Glutamatergic neuron (in vitro differentiated cells): ENCODE results near the gene KIF21A. TPM values are rescaled to one million over a fixed set of nuclear protein-coding genes. Genes with fewer than 3 reads are reported as not detected.

Source experiments
- DNase-seq: peaks from one replicate; pipeline ENCODE4 v3.0.0; 2022
- H3K27ac Mint-ChIP-seq: one replicate; pipeline ENCODE4 v1.8.0; 2020; ENCODE audit warnings: mild to moderate bottlenecking, mixed read lengths, inconsistent platforms; ENCODE audit not compliant: unreplicated experiment
- H3K27me3 Mint-ChIP-seq: one replicate; pipeline ENCODE4 v1.8.0; 2020; ENCODE audit warnings: mild to moderate bottlenecking, moderate library complexity, mixed read lengths, inconsistent platforms; ENCODE audit not compliant: unreplicated experiment
- H3K36me3 Mint-ChIP-seq: one replicate; pipeline ENCODE4 v1.8.0; 2020; ENCODE audit warnings: mild to moderate bottlenecking, mixed read lengths, inconsistent platforms; ENCODE audit not compliant: unreplicated experiment
- H3K4me1 Mint-ChIP-seq: one replicate; pipeline ENCODE4 v1.8.0; 2020; ENCODE audit warnings: mild to moderate bottlenecking, low read depth, mixed read lengths, inconsistent platforms; ENCODE audit not compliant: unreplicated experiment
- H3K4me3 Mint-ChIP-seq: one replicate; pipeline ENCODE4 v1.8.0; 2020; ENCODE audit warnings: mild to moderate bottlenecking, mixed read lengths, inconsistent platforms; ENCODE audit not compliant: unreplicated experiment
- H3K9me3 Mint-ChIP-seq: one replicate; pipeline ENCODE4 v1.8.0; 2020; ENCODE audit warnings: mild to moderate bottlenecking, moderate library complexity, mixed read lengths, inconsistent platforms; ENCODE audit not compliant: unreplicated experiment
- total RNA-seq: library from RNA; stranded (reverse); fragmentation: NEBNext Ultra II Directional; extraction: Animal tissue kit (Norgen Biotek cat#: 25700); gene quantifications from one replicate; pipeline ENCODE4 v1.2.1, GENCODE V29; 2021; ENCODE audit not compliant: unreplicated experiment
- TF ChIP-seq, protein P1 (sequence below): fragments of 200-600 bp; sonication (generic); IDR thresholded peaks from one replicate; pipeline ENCODE4 v1.5.0; 2021; ENCODE audit not compliant: partially characterized antibody, unreplicated experiment

KIF21A gene
- total RNA-seq, 1 donor from 2014 or later, result 93.1 TPM

DNA sequence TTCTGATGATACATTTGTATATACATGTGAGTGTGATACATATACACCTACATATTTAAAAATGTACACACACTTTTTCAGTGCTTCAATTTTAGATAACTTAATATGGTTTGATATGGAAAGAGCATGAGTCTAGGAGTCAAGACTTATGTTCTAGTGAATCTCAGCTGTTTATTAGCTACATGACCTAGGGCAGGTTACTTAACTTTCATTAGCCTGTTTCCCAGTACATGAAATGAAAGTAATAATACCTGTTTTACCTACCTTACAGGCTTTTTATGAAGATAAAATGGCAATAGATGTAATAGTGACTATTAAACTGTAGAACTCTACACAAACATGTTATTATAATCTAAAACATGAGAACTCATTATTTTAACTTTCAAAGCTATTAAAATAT is 39.5 kb downstream of the KIF21A start:
- Mint-ChIP-seq H3K36me3 (no peaks in the 10 kb centered on the region), H3K4me3 (no peak overlapping the region), H3K4me1 (peaks cover under 1% of the 10 kb centered on the region), H3K27me3 (no peaks in the 10 kb centered on the region), H3K9me3 (no peaks in the 10 kb centered on the region), H3K27ac (no peak overlapping the region)
- TF ChIP-seq, protein P1, sequence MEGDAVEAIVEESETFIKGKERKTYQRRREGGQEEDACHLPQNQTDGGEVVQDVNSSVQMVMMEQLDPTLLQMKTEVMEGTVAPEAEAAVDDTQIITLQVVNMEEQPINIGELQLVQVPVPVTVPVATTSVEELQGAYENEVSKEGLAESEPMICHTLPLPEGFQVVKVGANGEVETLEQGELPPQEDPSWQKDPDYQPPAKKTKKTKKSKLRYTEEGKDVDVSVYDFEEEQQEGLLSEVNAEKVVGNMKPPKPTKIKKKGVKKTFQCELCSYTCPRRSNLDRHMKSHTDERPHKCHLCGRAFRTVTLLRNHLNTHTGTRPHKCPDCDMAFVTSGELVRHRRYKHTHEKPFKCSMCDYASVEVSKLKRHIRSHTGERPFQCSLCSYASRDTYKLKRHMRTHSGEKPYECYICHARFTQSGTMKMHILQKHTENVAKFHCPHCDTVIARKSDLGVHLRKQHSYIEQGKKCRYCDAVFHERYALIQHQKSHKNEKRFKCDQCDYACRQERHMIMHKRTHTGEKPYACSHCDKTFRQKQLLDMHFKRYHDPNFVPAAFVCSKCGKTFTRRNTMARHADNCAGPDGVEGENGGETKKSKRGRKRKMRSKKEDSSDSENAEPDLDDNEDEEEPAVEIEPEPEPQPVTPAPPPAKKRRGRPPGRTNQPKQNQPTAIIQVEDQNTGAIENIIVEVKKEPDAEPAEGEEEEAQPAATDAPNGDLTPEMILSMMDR, result no peak
- DNase-seq, result no peak

DNA sequence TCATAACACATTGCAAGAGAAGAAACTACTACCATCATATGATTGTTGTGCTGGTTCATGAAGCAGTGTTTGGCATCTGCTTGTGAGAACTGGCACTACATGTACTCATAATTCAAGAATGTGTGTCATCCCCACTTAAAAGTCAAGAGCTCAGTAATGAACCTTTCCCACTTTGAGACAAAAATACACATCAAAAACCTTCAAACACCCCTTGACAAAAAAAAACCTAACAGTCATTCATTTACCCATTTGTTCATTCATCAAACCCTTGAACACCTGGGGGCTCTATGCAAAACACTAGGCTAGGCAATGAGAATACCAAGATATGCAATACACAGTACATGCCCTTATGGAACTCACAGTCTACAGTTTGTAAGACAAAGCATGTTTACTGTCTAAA is 40.0 kb downstream of the KIF21A start:
- no peaks in the 10 kb centered on the region for H3K36me3 Mint-ChIP-seq
- no peak overlapping the region for H3K27ac Mint-ChIP-seq
- TF ChIP-seq, protein P1, result no peak
- no peak overlapping the region for H3K4me3 Mint-ChIP-seq
- no peaks in the 10 kb centered on the region for H3K9me3 Mint-ChIP-seq
- no peak for DNase-seq
- no peaks in the 10 kb centered on the region for H3K4me1 Mint-ChIP-seq
- H3K27me3 Mint-ChIP-seq, result no peaks in the 10 kb centered on the region

DNA sequence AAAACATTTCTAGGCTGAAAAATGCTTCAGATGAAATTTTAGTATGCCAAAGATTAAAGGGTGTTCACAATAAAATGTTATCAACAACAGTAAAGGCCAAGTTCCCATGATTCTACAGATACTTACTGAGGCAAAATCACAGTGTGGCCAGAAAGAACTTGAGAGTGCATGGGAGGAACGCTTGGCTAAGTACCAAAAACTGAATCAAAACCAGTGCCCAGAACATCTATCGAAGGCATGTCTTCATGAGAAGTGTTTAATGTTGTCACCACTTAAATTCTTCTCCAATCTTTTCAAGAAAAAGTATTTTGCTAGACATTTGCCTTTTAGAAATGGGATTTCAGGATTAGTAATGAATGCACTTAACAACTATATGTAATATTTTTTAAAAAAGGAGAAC is 41.5 kb downstream of the KIF21A start:
- Mint-ChIP-seq H3K4me1 (no peaks in the 10 kb centered on the region), H3K27me3 (no peaks in the 10 kb centered on the region), H3K27ac (no peak overlapping the region), H3K36me3 (no peaks in the 10 kb centered on the region), H3K4me3 (no peak overlapping the region), H3K9me3 (no peaks in the 10 kb centered on the region)
- TF ChIP-seq, protein P1, result no peak
- no peak for DNase-seq

DNA sequence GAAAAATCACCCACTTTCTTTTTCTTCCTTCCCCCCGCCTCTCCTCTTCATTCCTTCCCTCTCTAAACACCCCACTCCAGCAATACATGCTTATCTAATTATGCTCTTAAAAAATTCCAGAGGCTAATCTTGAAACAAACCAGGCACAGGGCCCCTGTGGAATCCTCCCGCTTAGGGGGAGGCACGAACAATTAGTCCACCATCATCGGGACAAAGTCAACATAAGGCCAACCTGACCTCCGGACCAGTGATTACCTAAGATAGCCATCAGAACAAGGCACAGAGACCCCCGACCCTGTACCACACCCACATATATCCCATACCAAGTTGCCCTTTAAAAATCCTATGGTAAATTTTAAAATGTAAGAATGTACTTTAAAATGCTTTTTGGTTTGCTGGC is 47.1 kb downstream of the KIF21A start:
- no peaks in the 10 kb centered on the region for H3K36me3 Mint-ChIP-seq
- H3K9me3 Mint-ChIP-seq, result peaks cover 1% of the 10 kb centered on the region
- no peak overlapping the region for H3K27ac Mint-ChIP-seq
- peaks cover 15% of the 10 kb centered on the region for H3K4me1 Mint-ChIP-seq
- DNase-seq, result no peak
- H3K27me3 Mint-ChIP-seq, result peaks cover 2% of the 10 kb centered on the region
- H3K4me3 Mint-ChIP-seq, result no peak overlapping the region
- TF ChIP-seq, protein P1, result no peak

DNA sequence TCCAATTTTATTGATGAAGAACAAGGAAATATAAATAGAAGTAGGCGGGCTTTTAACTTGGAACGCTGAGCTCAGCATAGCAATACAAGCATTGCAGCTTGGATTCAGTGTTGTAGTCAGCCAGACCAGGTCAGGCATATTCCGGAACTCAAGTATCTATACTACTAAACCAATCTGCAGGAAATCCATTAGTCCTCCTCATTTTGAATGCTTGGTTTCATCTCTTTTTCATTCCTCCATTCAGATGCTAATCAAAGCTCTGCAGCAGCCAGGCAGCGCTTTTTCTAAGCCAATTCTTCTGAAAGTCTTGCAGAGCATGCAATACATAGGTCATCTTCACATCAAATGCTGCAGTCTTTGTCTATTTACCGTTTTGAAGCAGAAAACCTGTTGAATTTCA is 49.0 kb downstream of the KIF21A start:
- Mint-ChIP-seq H3K9me3 (peaks cover 1% of the 10 kb centered on the region), H3K4me1 (peaks cover 21% of the 10 kb centered on the region), H3K36me3 (no peaks in the 10 kb centered on the region), H3K27ac (no peak overlapping the region), H3K27me3 (peaks cover 2% of the 10 kb centered on the region), H3K4me3 (no peak overlapping the region)
- no peak for DNase-seq
- TF ChIP-seq, protein P1, result no peak
